IMR-90 (cell line): ENCODE measurements around the gene SIGLEC6. TPM values are rescaled to one million over a fixed set of nuclear protein-coding genes. Genes with fewer than 3 reads are reported as not detected.

Source experiments
- ATAC-seq: fragments of 200-7000 bp; cut with Tn5 transposase; 2 replicates; pipeline ENCODE4 v1.9.1; 2020; ENCODE audit warnings: low read depth, mild to moderate bottlenecking, moderate library complexity
- BruUV-seq: library from RNA; stranded (reverse); fragments of 400-500 nt; replicated peaks from 2 replicates; lab custom pipeline; 2021; lab: Mats Ljungman, UMichigan
- CTCF ChIA-PET: fragments of 300-600 bp; formaldehyde crosslinking; extraction: SDS; loops from one replicate; lab custom pipeline; 2021; ENCODE audit warnings: antibody characterized with exemption; lab: Yijun Ruan, JAX
- POLR2A ChIA-PET: fragments of 300-600 bp; sonication (Branson Sonifier 250); formaldehyde crosslinking; loops from one replicate; lab custom pipeline; 2022; ENCODE audit warnings: antibody characterized with exemption; ENCODE audit not compliant: unreplicated experiment; lab: Charles Lee
- DNase-seq: peaks from one replicate; pipeline ENCODE4 v3.0.0; 2013
- H2AFZ ChIP-seq: replicated peaks from 2 replicates; pipeline ENCODE3; 2013; ENCODE audit warnings: low read length, mild to moderate bottlenecking; ENCODE audit not compliant: poor library complexity
- H2AK5ac ChIP-seq: 2 replicates; pipeline ENCODE4 v1.6.1; 2013; ENCODE audit warnings: low read depth, low read length, inconsistent platforms
- H2AK9ac ChIP-seq: replicated peaks from 2 replicates; pipeline ENCODE3; 2013; ENCODE audit warnings: mild to moderate bottlenecking, low read depth, low read length, moderate library complexity; ENCODE audit not compliant: poor library complexity
- H2BK120ac ChIP-seq: 2 replicates; pipeline ENCODE4 v1.6.1; 2013; ENCODE audit warnings: low read depth, low read length, inconsistent platforms
- H2BK15ac ChIP-seq: 3 replicates; pipeline ENCODE4 v1.6.1; 2013; ENCODE audit warnings: low read depth, low read length, inconsistent platforms
- H2BK20ac ChIP-seq: 2 replicates; pipeline ENCODE4 v1.6.1; 2013; ENCODE audit warnings: low read depth, mild to moderate bottlenecking, inconsistent platforms, low read length, moderate library complexity
- H2BK5ac ChIP-seq: 2 replicates; pipeline ENCODE4 v1.6.1; 2013; ENCODE audit warnings: mild to moderate bottlenecking, low read depth, low read length, inconsistent platforms; ENCODE audit not compliant: poor library complexity, severe bottlenecking
- H3K14ac ChIP-seq: replicated peaks from 2 replicates; pipeline ENCODE4 v1.6.1; 2013; ENCODE audit warnings: low read depth, low read length, inconsistent platforms
- H3K18ac ChIP-seq: 2 replicates; pipeline ENCODE4 v1.6.1; 2013; ENCODE audit warnings: low read depth, low read length, control low read depth
- H3K23ac ChIP-seq: 2 replicates; pipeline ENCODE4 v1.6.1; 2013; ENCODE audit warnings: low read depth, low read length, inconsistent platforms
- H3K27ac ChIP-seq: 2 replicates; pipeline ENCODE4 v1.5.1; 2013; ENCODE audit warnings: mild to moderate bottlenecking, control low read depth, low read length; ENCODE audit not compliant: insufficient read depth
- H3K27me3 ChIP-seq: 2 replicates; pipeline ENCODE4 v1.6.1; 2013; ENCODE audit warnings: low read length; ENCODE audit not compliant: control insufficient read depth, insufficient read depth
- H3K36me3 ChIP-seq: 2 replicates; pipeline ENCODE4 v1.6.1; 2013; ENCODE audit warnings: low read length, mixed read lengths; ENCODE audit not compliant: control insufficient read depth, insufficient read depth
- H3K4ac ChIP-seq: 2 replicates; pipeline ENCODE4 v1.6.1; 2013; ENCODE audit warnings: low read depth, low read length, inconsistent platforms
- H3K4me1 ChIP-seq: 2 replicates; pipeline ENCODE4 v1.6.1; 2013; ENCODE audit warnings: low read length, mixed read lengths; ENCODE audit not compliant: control insufficient read depth, insufficient read depth
- H3K4me2 ChIP-seq: 2 replicates; pipeline ENCODE4 v1.6.1; 2013; ENCODE audit warnings: low read depth, mild to moderate bottlenecking, control low read depth, low read length, moderate library complexity
- H3K4me3 ChIP-seq: 2 replicates; pipeline ENCODE4 v1.5.1; 2013; ENCODE audit warnings: low read depth, mild to moderate bottlenecking, control low read depth, low read length, moderate library complexity; ENCODE audit not compliant: insufficient read depth
- H3K56ac ChIP-seq: 2 replicates; pipeline ENCODE4 v1.6.1; 2013; ENCODE audit warnings: low read length, inconsistent platforms; ENCODE audit not compliant: insufficient read depth; ENCODE audit errors: extremely low read depth
- H3K79me1 ChIP-seq, 2 experiments: 2 replicates each; pipeline ENCODE4 v1.6.1; 2013; ENCODE audit warnings: low read length in 2 of 2, inconsistent platforms in 1 of 2, low read depth in 1 of 2
- H3K9ac ChIP-seq: 2 replicates; pipeline ENCODE4 v1.6.1; 2013; ENCODE audit warnings: low read depth, low read length, control low read depth
- H3K9me1 ChIP-seq: 2 replicates; pipeline ENCODE4 v1.6.1; 2013; ENCODE audit warnings: low read length, inconsistent platforms; ENCODE audit not compliant: insufficient read depth
- H3K9me3 ChIP-seq: 2 replicates; pipeline ENCODE4 v1.6.1; 2013; ENCODE audit warnings: low read length; ENCODE audit not compliant: control insufficient read depth, insufficient read depth
- H4K20me1 ChIP-seq: 2 replicates; pipeline ENCODE4 v1.6.1; 2013; ENCODE audit warnings: low read length, inconsistent platforms; ENCODE audit not compliant: insufficient read depth
- H4K5ac ChIP-seq: 2 replicates; pipeline ENCODE4 v1.6.1; 2013; ENCODE audit warnings: mild to moderate bottlenecking, low read depth, low read length, control low read depth
- H4K8ac ChIP-seq, 2 experiments: 2 replicates each; pipeline ENCODE4 v1.6.1; 2013; ENCODE audit warnings: low read depth in 2 of 2, low read length in 2 of 2, control low read depth in 1 of 2, inconsistent platforms in 1 of 2
- H4K91ac ChIP-seq: 2 replicates; pipeline ENCODE4 v1.6.1; 2013; ENCODE audit warnings: low read depth, low read length, inconsistent platforms; ENCODE audit not compliant: insufficient read depth
- BHLHE40 ChIP-seq: fragments of 150-350 bp; IDR thresholded peaks from 2 replicates; pipeline ENCODE4 v1.6.1; 2016; ENCODE audit warnings: mild to moderate bottlenecking, low read depth, low read length
- CEBPB ChIP-seq: IDR thresholded peaks from 2 replicates; pipeline ENCODE4 v1.6.1; 2012; ENCODE audit warnings: low read depth, low read length, improper control_type of control experiment
- CHD1 ChIP-seq: IDR thresholded peaks from 2 replicates; pipeline ENCODE4 v1.6.1; 2012; ENCODE audit warnings: low read depth, low read length, improper control_type of control experiment
- ELK1 ChIP-seq: fragments of 150-350 bp; IDR thresholded peaks from 2 replicates; pipeline ENCODE4 v1.6.1; 2016; ENCODE audit warnings: low read depth, mild to moderate bottlenecking, low read length, moderate library complexity, borderline replicate concordance
- FOS ChIP-seq: fragments of 150-350 bp; IDR thresholded peaks from 2 replicates; pipeline ENCODE4 v1.6.1; 2016; ENCODE audit warnings: low read depth, low read length
- MAFK ChIP-seq: IDR thresholded peaks from 2 replicates; pipeline ENCODE4 v1.6.1; 2012; ENCODE audit warnings: low read depth, low read length, improper control_type of control experiment
- NFE2L2 ChIP-seq: fragments of 150-350 bp; IDR thresholded peaks from 2 replicates; pipeline ENCODE4 v1.6.1; 2016; ENCODE audit warnings: low read depth, mild to moderate bottlenecking, low read length
- POLR2A ChIP-seq: IDR thresholded peaks from 2 replicates; pipeline ENCODE4 v1.6.1; 2012; ENCODE audit warnings: mild to moderate bottlenecking, low read depth, low read length
- RAD21 ChIP-seq: IDR thresholded peaks from 2 replicates; pipeline ENCODE4 v1.6.1; 2012; ENCODE audit warnings: low read length, improper control_type of control experiment
- RFX5 ChIP-seq: IDR thresholded peaks from 2 replicates; pipeline ENCODE4 v1.8.0; 2012; ENCODE audit warnings: low read depth, mild to moderate bottlenecking, low read length, moderate library complexity
- USF2 ChIP-seq: fragments of 150-350 bp; IDR thresholded peaks from 2 replicates; pipeline ENCODE4 v1.6.1; 2017; ENCODE audit warnings: mild to moderate bottlenecking, antibody characterized with exemption, low read length, low read depth
- WGBS, 2 experiments: methylation state at CpG; one replicate each; pipeline versions ENCODE4 v1.1.5 to v1.1.7; 2013; ENCODE audit warnings: missing lambda C conversion rate in 2 of 2; ENCODE audit not compliant: insufficient read length in 1 of 2; ENCODE audit errors: extremely low coverage in 2 of 2; 5-methylcytosine and 5-hydroxymethylcytosine counted together
- dilution Hi-C: fragments of 300-500 bp; cut with HindIII; formaldehyde crosslinking; loops from one replicate; pipeline ENCODE4 v1.14.3; 2018; ENCODE audit warnings: low sequenced_read_pairs; ENCODE audit not compliant: unreplicated experiment
- in situ Hi-C: fragments of 300-500 bp; cut with MboI; formaldehyde crosslinking; loops from 3 replicates; pipeline ENCODE4 v1.14.3; 2019; ENCODE audit warnings: low sequenced_read_pairs, inconsistent platforms, mixed read lengths
- intact Hi-C: fragments of 100-400 bp; cut with micrococcal nuclease; formaldehyde crosslinking; loops from 2 replicates; pipeline ENCODE4 v1.10.0; 2022
- polyA plus RNA-seq, 3 experiments: library from polyadenylated mRNA; depleted of rRNA; stranded (reverse); fragments of >200 nt; gene quantifications; 2 replicates each; pipeline ENCODE4 v1.2.3, GENCODE V29; 2012; ENCODE audit warnings: low replicate concordance in 1 of 3
- total RNA-seq: library from RNA; depleted of rRNA; stranded (reverse); fragments of >200 nt; gene quantifications from 2 replicates; pipeline ENCODE4 v1.2.3, GENCODE V29; 2012

SIGLEC6 gene
- total and polyA plus RNA-seq, 2 of the 4 experiments (the other 2 are of a cell fraction) = not detected

GRCh38 chr19:51491586-51491985, 39.9 kb downstream of the SIGLEC6 start:
- Histone ChIP-seq H2BK15ac (no peak overlapping the region), H2AFZ (no peak overlapping the region), H3K79me1 (no peaks in the 10 kb centered on the region), H3K4me3 (no peak overlapping the region), H4K8ac (no peak overlapping the region), H4K5ac (no peak overlapping the region), H3K18ac (no peak overlapping the region), H2BK20ac (no peak overlapping the region), H3K9me3 (peaks cover 9% of the 10 kb centered on the region), H4K91ac (no peak overlapping the region), H3K4me1 (no peaks in the 10 kb centered on the region), H3K14ac (no peak overlapping the region), H3K27me3 (no peaks in the 10 kb centered on the region), H3K4ac (no peak overlapping the region), H3K9ac (no peak overlapping the region), H3K4me2 (no peak overlapping the region), H2BK5ac (no peak overlapping the region), H3K27ac (no peak overlapping the region), H3K23ac (no peak overlapping the region), H3K56ac (no peak overlapping the region), H4K20me1 (no peaks in the 10 kb centered on the region), H3K9me1 (no peaks in the 10 kb centered on the region), H2AK9ac (no peak overlapping the region), H2BK120ac (no peak overlapping the region), H3K36me3 (no peaks in the 10 kb centered on the region), H2AK5ac (no peak overlapping the region)
- whole genome bisulfite sequencing, 2 experiments = no CpG with 5 or more reads among the region's 7 CpGs
- ChIA-PET POLR2A (no interaction called here), CTCF (no interaction called here)
- in situ Hi-C loops (no loop called here), intact Hi-C loops (no loop called here), dilution Hi-C loops (no loop called here)
- BruUV-seq = no TSS peak
- DNase-seq (no peak), ATAC-seq (no peak)
- TF ChIP-seq CHD1 = no peak
- TF ChIP-seq BHLHE40 = no peak
- no peak for TF ChIP-seq CEBPB
- TF ChIP-seq NFE2L2 = no peak
- no peak for TF ChIP-seq POLR2A
- no peak for TF ChIP-seq FOS
- no peak for TF ChIP-seq USF2
- no peak for TF ChIP-seq ELK1
- no peak for TF ChIP-seq RAD21
- TF ChIP-seq RFX5 = no peak
- no peak for TF ChIP-seq MAFK
